CD4-positive, alpha-beta T cell treated with Interferon gamma for 1 hour (primary cell): ENCODE measurements around the gene OR6P1.

Source experiments
- DNase-seq: peaks from one replicate; pipeline ENCODE4 v3.0.0-alpha.2; 2020

Gene OR6P1

GRCh38 chr1:158570480-158570879 is at the start of gene OR6P1:
TSS of gene OR6P1 (minus strand) at chr1:158570580. CDS start at chr1:158563604, 6,976 bp downstream.
- no peak for DNase-seq

- no peak for DNase-seq
Measured at GRCh38 chr1:158613764-158614163, 43.4 kb upstream of the OR6P1 start.

GRCh38 chr1:158611916-158612315 is 41.5 kb upstream of the OR6P1 start:
- no peak for DNase-seq

GRCh38 chr1:158607296-158607695 is 36.9 kb upstream of the OR6P1 start:
- DNase-seq = no peak

- DNase-seq = no peak
Measured at GRCh38 chr1:158604968-158605367, 34.6 kb upstream of the OR6P1 start, which contains the start of gene OR10Z1. TSS of gene OR10Z1 (plus strand) at chr1:158605268. CDS start at chr1:158606439, 1,171 bp downstream.

- no peak for DNase-seq
Measured at GRCh38 chr1:158600735-158601134, 30.4 kb upstream of the OR6P1 start.

- DNase-seq = no peak
Measured at GRCh38 chr1:158586942-158587341, 16.6 kb upstream of the OR6P1 start.

GRCh38 chr1:158583962-158584361 is 13.6 kb upstream of the OR6P1 start:
- no peak for DNase-seq

GRCh38 chr1:158579733-158580132 is 9.4 kb upstream of the OR6P1 start, which contains the start of gene OR10X1:
TSS of gene OR10X1 (minus strand) at chr1:158579899. CDS start at chr1:158579899, 0 bp downstream.
- no peak for DNase-seq

- DNase-seq = no peak
Measured at GRCh38 chr1:158577561-158577960, 7.2 kb upstream of the OR6P1 start.

- no peak for DNase-seq
Measured at GRCh38 chr1:158572226-158572625, 1.8 kb upstream of the OR6P1 start.

GRCh38 chr1:158564608-158565007 is 5.8 kb downstream of the OR6P1 start:
- DNase-seq = no peak

- no peak for DNase-seq
Measured at GRCh38 chr1:158563853-158564252, 6.5 kb downstream of the OR6P1 start.

GRCh38 chr1:158559696-158560095 is 10.7 kb downstream of the OR6P1 start:
- DNase-seq = no peak

- no peak for DNase-seq
Measured at GRCh38 chr1:158554352-158554751, 16.0 kb downstream of the OR6P1 start, which contains the start of gene OR6Y1. TSS of gene OR6Y1 (minus strand) at chr1:158554405. CDS start at chr1:158548105, 6,300 bp downstream.

- no peak for DNase-seq
Measured at GRCh38 chr1:158552296-158552695, 18.1 kb downstream of the OR6P1 start.

- DNase-seq = no peak
Measured at GRCh38 chr1:158547533-158547932, 22.8 kb downstream of the OR6P1 start.

GRCh38 chr1:158537609-158538008 is 32.8 kb downstream of the OR6P1 start:
- DNase-seq = no peak

- DNase-seq = no peak
Measured at GRCh38 chr1:158534496-158534895, 35.9 kb downstream of the OR6P1 start.

GRCh38 chr1:158527190-158527815 is 43.1 kb downstream of the OR6P1 start:
- DNase-seq = no peak

GRCh38 chr1:158521666-158522058 is 48.7 kb downstream of the OR6P1 start:
- no peak for DNase-seq

- no peak for DNase-seq
Measured at GRCh38 chr1:158520955-158521665, 49.3 kb downstream of the OR6P1 start.

GRCh38 chr1:158520021-158520420 is 50.4 kb downstream of the OR6P1 start:
- DNase-seq = no peak

- DNase-seq = no peak
Measured at GRCh38 chr1:158516966-158517365, 53.4 kb downstream of the OR6P1 start.
